Subcutaneous abdominal adipose tissue (tissue), 5 donors: ENCODE data around the gene CENPL.
A peak's percentile ranks its signal among the peaks of the same experiment; 100 is the strongest.

Experiments used
- H3K27ac ChIP-seq: one replicate; pipeline ENCODE4 v1.7.0; 2013; ENCODE audit warnings: low read depth, mild to moderate bottlenecking, inconsistent platforms, low read length, moderate library complexity
- H3K27me3 ChIP-seq, 5 donors: one replicate each; pipeline ENCODE4 v1.7.0; 2013; ENCODE audit warnings: low read length in 5 of 5, inconsistent platforms in 1 of 5; ENCODE audit not compliant: control insufficient read depth in 5 of 5, insufficient read depth in 4 of 5
- H3K36me3 ChIP-seq, 5 donors: one replicate each; pipeline ENCODE4 v1.7.0; 2013; ENCODE audit warnings: low read length in 5 of 5; ENCODE audit not compliant: control insufficient read depth in 5 of 5, insufficient read depth in 5 of 5
- H3K4me1 ChIP-seq, 5 donors: one replicate each; pipeline ENCODE4 v1.7.0; 2013; ENCODE audit warnings: low read length in 5 of 5, mild to moderate bottlenecking in 3 of 5, moderate library complexity in 1 of 5; ENCODE audit not compliant: control insufficient read depth in 5 of 5, insufficient read depth in 5 of 5
- H3K4me3 ChIP-seq, 5 donors: one replicate each; pipeline ENCODE4 v1.7.0; 2013; ENCODE audit warnings: low read length in 5 of 5, low read depth in 1 of 5
- H3K9ac ChIP-seq, 5 donors: one replicate each; pipeline ENCODE4 v1.7.0; 2013; ENCODE audit warnings: low read length in 5 of 5, mild to moderate bottlenecking in 4 of 5, moderate library complexity in 3 of 5
- H3K9me3 ChIP-seq, 5 donors: one replicate each; pipeline ENCODE4 v1.7.0; 2013; ENCODE audit warnings: low read length in 5 of 5; ENCODE audit not compliant: control insufficient read depth in 5 of 5
- donor health status: healthy.
- donor health status: healthy.
- donor health status: healthy.
- donor health status: healthy.
- donor health status: healthy.

CENPL gene

DNA sequence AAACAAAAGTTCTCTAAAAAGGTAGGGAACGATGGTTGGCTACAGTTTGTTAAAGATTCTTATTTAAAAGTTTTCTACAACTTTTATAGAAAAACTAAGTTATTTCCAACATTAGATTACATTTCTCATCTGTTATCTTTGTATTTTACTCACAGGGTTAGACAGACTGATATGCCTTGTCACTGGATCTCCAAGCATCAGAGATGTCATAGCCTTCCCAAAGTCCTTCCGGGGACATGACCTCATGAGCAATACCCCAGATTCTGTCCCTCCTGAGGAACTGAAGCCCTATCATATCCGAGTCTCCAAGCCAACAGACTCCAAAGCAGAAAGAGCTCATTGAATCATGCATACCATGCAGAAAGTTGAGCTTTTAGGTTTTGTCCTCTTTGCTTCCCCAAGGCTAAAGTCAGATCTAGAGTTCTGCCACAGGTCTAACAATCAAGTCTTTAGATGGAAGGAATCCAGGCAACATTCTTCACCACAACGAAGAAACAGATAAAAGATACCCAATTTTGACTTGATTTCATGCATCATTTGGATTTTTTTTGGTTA is 32.8 kb upstream of the CENPL start:
- Histone ChIP-seq H3K9me3 (no peaks in the 10 kb centered on the region), H3K9ac (no peak overlapping the region), H3K27me3 (no peaks in the 10 kb centered on the region), H3K36me3 (peaks cover 27 to 65% (median 37%) of the 10 kb centered on the region in 5 donors), H3K27ac (no peak overlapping the region), H3K4me3 (no peak overlapping the region), H3K4me1 (peaks cover 0 to 7% (median 3%) of the 10 kb centered on the region in 5 donors)

DNA sequence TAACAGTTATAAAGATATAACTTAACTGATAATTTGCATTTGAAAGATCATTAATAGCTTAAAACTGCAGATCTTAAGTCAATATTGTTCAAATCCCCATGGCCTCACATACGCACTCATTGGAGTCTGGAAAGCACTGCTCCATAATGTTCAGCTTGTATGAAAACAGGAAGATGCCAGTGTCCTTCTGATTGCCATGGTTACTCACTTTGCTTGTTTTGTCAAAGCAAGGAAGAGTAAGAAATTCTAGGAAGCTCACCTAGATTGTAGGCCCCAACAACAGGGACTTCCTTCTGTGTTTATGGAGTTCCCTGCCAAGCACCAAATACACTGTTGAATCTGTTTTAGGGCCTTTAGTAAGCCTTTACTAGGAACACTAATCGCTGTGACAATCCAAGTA is 32.2 kb upstream of the CENPL start:
- Histone ChIP-seq H3K9ac (no peak overlapping the region), H3K4me3 (no peak overlapping the region), H3K9me3 (no peaks in the 10 kb centered on the region), H3K27ac (no peak overlapping the region), H3K4me1 (peaks cover 0 to 7% (median 3%) of the 10 kb centered on the region in 5 donors), H3K27me3 (no peaks in the 10 kb centered on the region), H3K36me3 (peaks cover 26 to 60% (median 40%) of the 10 kb centered on the region in 5 donors)

DNA sequence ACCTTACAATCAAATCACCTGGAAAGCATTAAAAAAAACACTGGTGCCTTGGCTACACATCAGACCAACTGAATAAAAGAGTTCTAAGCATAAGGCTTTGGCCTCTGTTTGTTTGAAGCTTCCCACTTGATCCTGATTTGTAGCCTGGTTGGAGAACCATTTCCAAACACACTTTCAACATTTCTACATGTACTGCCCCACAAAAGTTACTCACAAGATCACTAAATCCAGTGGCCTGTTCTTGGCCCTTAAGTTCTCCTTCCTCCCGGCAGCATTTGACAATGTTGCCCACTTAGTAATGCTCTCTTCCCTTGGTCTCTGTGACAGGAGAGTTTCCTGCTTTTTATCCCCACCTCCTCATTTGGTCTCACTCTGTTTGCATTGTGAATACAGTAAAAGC is 31.3 kb upstream of the CENPL start:
- H3K36me3 ChIP-seq: peaks cover 28 to 55% (median 42%) of the 10 kb centered on the region in 5 donors

DNA sequence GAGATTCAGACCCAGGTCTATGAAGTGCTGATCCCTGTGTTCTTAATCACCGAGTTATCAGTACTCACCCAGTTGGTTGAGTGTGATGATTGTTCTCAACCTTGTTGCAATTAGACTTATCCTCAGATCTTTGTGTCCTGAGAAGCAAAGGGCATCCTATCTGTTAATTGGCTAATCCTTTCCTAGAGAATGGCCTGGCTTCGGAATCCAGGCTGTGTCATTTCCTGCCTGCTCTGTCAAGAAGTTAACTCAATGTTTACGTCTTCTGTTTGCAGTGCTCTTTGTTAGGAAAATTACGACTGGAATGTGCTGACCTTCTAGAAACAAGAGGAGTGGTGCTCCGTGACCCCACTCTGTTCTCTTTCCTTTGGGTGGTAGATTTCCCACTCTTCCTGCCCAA is 28.4 kb upstream of the CENPL start:
- Histone ChIP-seq H3K9me3 (no peaks in the 10 kb centered on the region), H3K27ac (no peak overlapping the region)

More for the DNA sequence above, 31.3 kb upstream of the CENPL start:
- H3K27ac ChIP-seq: no peak overlapping the region
- peaks cover 0 to 7% (median 3%) of the 10 kb centered on the region in 5 donors for H3K4me1 ChIP-seq
- no peaks in the 10 kb centered on the region for H3K27me3 ChIP-seq
- no peak overlapping the region for H3K4me3 ChIP-seq
- no peak overlapping the region for H3K9ac ChIP-seq
- no peaks in the 10 kb centered on the region for H3K9me3 ChIP-seq

DNA sequence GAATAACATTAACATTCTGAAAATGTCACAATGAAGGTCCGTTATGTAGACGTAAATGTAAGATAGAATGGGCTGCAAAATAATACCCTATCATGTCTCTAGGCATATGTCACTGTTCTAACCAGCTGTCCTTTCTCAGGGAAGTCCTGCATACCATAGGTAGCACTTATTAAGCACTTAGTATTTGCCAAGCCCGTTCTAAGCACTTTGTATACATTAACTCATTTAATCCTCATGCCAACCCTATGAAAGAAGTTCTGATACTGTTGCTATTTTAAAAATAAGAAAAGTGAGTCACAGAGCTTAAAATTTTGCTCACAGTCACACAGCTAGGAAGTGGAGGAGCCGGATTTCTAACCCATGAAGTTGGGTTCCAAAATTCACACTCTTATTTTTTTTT is 27.4 kb upstream of the CENPL start:
- Histone ChIP-seq H3K4me3 (no peak overlapping the region), H3K36me3 (peaks cover 16 to 38% (median 24%) of the 10 kb centered on the region in 5 donors), H3K9ac (no peak overlapping the region), H3K4me1 (peaks cover 0 to 7% (median 3%) of the 10 kb centered on the region in 5 donors), H3K9me3 (no peaks in the 10 kb centered on the region), H3K27me3 (no peaks in the 10 kb centered on the region), H3K27ac (no peak overlapping the region)

More for the DNA sequence above, 28.4 kb upstream of the CENPL start:
- no peak overlapping the region for H3K9ac ChIP-seq
- no peak overlapping the region for H3K4me3 ChIP-seq
- H3K27me3 ChIP-seq: no peaks in the 10 kb centered on the region
- H3K36me3 ChIP-seq: peaks cover 25 to 46% (median 34%) of the 10 kb centered on the region in 5 donors
- H3K4me1 ChIP-seq: peaks cover 0 to 7% (median 3%) of the 10 kb centered on the region in 5 donors

DNA sequence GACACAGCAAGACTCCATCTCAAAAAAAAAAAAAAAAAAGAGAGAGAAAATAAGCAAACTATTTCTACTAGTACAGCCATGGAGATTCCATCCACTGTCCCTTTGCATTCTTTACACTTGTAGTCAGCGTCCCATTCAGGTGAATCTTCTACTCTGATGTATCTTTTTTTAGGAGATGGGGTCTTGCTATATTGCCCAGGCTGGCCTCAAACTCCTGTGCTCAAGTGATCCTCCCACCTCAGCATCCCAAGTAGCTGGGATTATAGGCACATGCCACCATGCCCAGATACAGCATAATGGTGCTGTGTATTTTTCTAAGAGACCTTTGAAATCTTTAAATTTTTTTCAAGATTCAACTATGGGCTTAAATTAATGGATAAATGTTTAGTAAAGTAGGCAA is 8.1 kb upstream of the CENPL start:
- Histone ChIP-seq H3K4me1 (no peaks in the 10 kb centered on the region), H3K27me3 (no peaks in the 10 kb centered on the region), H3K27ac (no peak overlapping the region), H3K9ac (no peak overlapping the region), H3K9me3 (no peaks in the 10 kb centered on the region), H3K4me3 (no peak overlapping the region), H3K36me3 (peaks cover 17 to 50% (median 33%) of the 10 kb centered on the region in 5 donors)

DNA sequence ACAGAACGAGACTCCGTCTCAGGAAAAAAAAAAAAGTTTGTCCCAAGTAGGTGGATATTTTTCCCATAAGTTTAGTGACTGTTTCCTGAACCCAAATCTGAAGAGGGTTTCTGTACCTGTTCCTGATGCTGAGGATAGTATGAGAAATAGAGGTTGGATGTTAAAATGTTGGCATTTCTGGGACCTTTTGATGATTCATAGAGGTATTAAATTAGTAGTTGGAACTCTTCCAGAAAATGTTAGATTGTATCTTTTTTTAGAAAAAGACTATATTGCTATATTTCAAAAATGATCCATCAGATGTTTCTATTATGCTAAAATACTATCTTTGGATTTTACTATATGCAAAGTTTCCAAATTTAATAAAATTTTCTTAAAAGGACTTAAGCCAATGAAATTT is 2.9 kb upstream of the CENPL start:
- Histone ChIP-seq H3K4me1 (peaks cover 0 to 19% (median 14%) of the 10 kb centered on the region in 5 donors), H3K9ac (peak overlapping the region in 1 of 5 donors; percentile 11), H3K27ac (no peak overlapping the region), H3K36me3 (peaks cover 0 to 18% (median 11%) of the 10 kb centered on the region in 5 donors), H3K9me3 (no peaks in the 10 kb centered on the region), H3K27me3 (no peaks in the 10 kb centered on the region), H3K4me3 (no peak overlapping the region)

DNA sequence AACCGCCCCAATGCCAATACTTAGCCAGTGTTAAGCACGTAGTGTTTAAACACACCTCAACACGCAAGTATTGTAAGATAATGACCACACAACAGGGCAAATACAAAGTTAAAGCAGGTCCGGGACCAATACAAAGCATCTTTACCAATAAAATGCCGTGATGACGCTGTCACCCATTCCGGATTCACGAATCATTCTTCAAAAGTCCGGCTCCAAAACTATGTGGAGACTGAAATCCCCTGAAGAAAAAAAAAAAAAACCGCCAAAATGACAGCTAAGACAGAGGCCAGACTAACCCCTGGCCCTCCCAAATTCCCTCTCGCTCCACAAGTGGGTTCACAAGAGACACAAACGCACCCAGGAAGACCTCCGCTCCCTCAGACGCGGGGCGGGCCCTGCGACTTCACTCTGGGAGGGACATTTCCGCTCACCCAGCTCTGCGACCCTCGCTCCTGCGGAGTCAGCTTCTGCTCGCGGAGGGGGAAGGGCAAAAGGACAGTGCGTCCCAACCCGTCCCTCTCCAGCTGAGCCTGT is 835 bp downstream of the CENPL start:
- Histone ChIP-seq H3K27ac (peak overlapping the region; percentile 81), H3K36me3 (peaks cover 0 to 3% (median 0%) of the 10 kb centered on the region in 5 donors), H3K9ac (peak overlapping the region; percentile 81 to 99 (median 89)), H3K27me3 (no peaks in the 10 kb centered on the region), H3K4me3 (peak overlapping the region; percentile 67 to 93 (median 82)), H3K4me1 (peaks cover 0 to 19% (median 14%) of the 10 kb centered on the region in 5 donors), H3K9me3 (no peaks in the 10 kb centered on the region)

DNA sequence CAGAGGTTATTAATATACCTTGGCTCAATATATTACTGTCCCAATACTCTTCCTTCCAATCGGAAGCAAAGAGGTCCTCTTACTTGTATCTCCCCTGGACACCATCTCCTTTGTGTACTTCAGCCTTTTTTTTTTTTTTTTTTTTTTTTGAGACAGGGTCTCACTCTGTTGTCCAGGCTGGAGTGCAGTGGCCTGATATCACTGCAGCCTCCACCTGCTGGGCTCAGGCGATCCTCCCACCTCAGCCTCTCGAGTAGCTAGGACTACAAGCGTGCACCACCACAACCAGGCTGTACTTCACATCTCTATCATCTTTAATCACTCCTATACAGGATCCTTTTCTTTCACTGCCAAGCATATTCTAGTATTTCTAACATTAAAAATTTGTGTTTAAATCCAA is 3.0 kb downstream of the CENPL start:
- peaks cover 0 to 7% (median 4%) of the 10 kb centered on the region in 5 donors for H3K36me3 ChIP-seq
- peaks cover 0 to 17% (median 13%) of the 10 kb centered on the region in 5 donors for H3K4me1 ChIP-seq
- no peaks in the 10 kb centered on the region for H3K9me3 ChIP-seq
- no peak overlapping the region for H3K9ac ChIP-seq
- H3K27me3 ChIP-seq: no peaks in the 10 kb centered on the region
- H3K4me3 ChIP-seq: no peak overlapping the region
- H3K27ac ChIP-seq: no peak overlapping the region

DNA sequence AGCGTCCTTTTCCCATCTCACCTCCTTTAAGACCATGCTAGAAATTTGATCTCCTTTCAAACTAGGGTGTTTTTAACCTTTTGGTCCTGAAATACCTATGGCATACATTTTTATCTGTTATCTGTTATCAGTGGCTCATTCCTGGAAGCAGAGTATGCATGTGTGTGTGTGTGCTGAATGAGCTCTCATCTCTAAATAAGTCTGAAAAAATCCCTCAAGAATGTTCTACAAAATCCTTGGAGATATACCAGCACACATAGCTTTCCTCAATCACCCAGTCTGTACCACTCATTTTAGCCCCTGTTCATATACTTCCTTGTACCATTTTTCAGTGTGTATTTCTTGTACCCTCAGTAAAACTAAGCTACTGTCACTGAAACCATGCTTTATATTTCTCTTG is 6.2 kb downstream of the CENPL start:
- no peak overlapping the region for H3K27ac ChIP-seq
- H3K4me1 ChIP-seq: peaks cover 0 to 5% (median 3%) of the 10 kb centered on the region in 5 donors
- no peaks in the 10 kb centered on the region for H3K9me3 ChIP-seq
- no peak overlapping the region for H3K9ac ChIP-seq
- H3K4me3 ChIP-seq: no peak overlapping the region
- no peaks in the 10 kb centered on the region for H3K27me3 ChIP-seq
- H3K36me3 ChIP-seq: peaks cover 0 to 7% (median 4%) of the 10 kb centered on the region in 5 donors
